Right lobe of liver (tissue), 4 donors: ENCODE data around the gene TOM1L2.

ENCODE experiments used
- POLR2A ChIP-seq: fragments of 450-650 bp; IDR thresholded peaks from one replicate; pipeline ENCODE4 v1.6.1; 2017; ENCODE audit warnings: antibody characterized with exemption, mild to moderate bottlenecking
- TF ChIP-seq, protein P1 (sequence below), 4 donors: fragments of 200-600 bp in 3 of 4; fragments of 450-650 bp in 1 of 4; IDR thresholded peaks; one replicate each; pipeline versions ENCODE4 v1.5.1 to v1.8.0; 2016 to 2022; ENCODE audit warnings: antibody characterized with exemption in 4 of 4, mild to moderate bottlenecking in 2 of 4
- donor health status: DM: no; HTN: no; CAD: no.
- donor health status: DM: no; HTN: no; CAD: no.
- donor health status: DM: no; HTN: yes; CAD: no.

DNA sequence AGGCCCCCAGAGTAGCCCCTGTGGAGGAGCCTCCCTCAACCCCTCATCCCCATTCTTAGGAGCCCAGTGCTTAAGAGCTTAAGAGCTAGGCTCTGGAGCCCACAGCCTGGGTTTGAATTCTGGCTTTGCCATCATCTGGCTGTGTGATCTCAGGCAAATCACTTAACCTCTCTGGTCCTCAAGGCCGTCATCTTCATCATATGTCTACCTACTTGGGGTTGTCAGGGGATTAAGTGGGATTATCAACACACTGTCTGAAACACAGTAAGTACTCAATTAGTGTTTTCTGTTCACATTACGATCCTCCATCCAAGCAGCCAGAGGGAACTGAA, 140.2 kb downstream of the TOM1L2 start:
- TF ChIP-seq, protein P1, sequence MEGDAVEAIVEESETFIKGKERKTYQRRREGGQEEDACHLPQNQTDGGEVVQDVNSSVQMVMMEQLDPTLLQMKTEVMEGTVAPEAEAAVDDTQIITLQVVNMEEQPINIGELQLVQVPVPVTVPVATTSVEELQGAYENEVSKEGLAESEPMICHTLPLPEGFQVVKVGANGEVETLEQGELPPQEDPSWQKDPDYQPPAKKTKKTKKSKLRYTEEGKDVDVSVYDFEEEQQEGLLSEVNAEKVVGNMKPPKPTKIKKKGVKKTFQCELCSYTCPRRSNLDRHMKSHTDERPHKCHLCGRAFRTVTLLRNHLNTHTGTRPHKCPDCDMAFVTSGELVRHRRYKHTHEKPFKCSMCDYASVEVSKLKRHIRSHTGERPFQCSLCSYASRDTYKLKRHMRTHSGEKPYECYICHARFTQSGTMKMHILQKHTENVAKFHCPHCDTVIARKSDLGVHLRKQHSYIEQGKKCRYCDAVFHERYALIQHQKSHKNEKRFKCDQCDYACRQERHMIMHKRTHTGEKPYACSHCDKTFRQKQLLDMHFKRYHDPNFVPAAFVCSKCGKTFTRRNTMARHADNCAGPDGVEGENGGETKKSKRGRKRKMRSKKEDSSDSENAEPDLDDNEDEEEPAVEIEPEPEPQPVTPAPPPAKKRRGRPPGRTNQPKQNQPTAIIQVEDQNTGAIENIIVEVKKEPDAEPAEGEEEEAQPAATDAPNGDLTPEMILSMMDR (IDR thresholded peaks at IDR 0.05): no peak
- no peak for TF ChIP-seq POLR2A
